SK-N-MC (cell line): ENCODE results near the gene FAM98B.
A peak's percentile ranks its signal among the peaks of the same experiment; 100 is the strongest.

Experiments used
- DNase-seq: peaks from one replicate; pipeline ENCODE4 v3.0.0-alpha.2; 2011; ENCODE audit warnings: low read depth, low spot score
- H3K27ac ChIP-seq: fragments of 200-600 bp; sonication (generic); 2 replicates; pipeline ENCODE4 v1.5.1; 2016; ENCODE audit warnings: mixed run types
- H3K36me3 ChIP-seq: fragments of 200-600 bp; sonication (generic); 2 replicates; pipeline ENCODE4 v1.6.1; 2017; ENCODE audit warnings: antibody characterized with exemption, low read length, mixed read lengths; ENCODE audit not compliant: insufficient read depth
- H3K4me3 ChIP-seq: fragments of 200-600 bp; sonication (generic); 2 replicates; pipeline ENCODE4 v1.5.1; 2016
- H3K9ac ChIP-seq: fragments of 200-600 bp; sonication (generic); 2 replicates; pipeline ENCODE4 v1.8.0; 2017; ENCODE audit warnings: mixed run types, mixed read lengths; ENCODE audit not compliant: insufficient read length
- H3K9me3 ChIP-seq: fragments of 200-600 bp; sonication (generic); 2 replicates; pipeline ENCODE4 v1.6.1; 2017; ENCODE audit warnings: low read depth, mild to moderate bottlenecking, antibody characterized with exemption, low read length, moderate library complexity, mixed read lengths
- EZH2 ChIP-seq: fragments of 200-600 bp; sonication (generic); IDR thresholded peaks from one replicate; pipeline ENCODE4 v1.6.1; 2017; ENCODE audit warnings: antibody characterized with exemption
- FOXP2 ChIP-seq: optimal IDR thresholded peaks from 2 replicates; pipeline ENCODE3; 2011; ENCODE audit warnings: mild to moderate bottlenecking, moderate library complexity; ENCODE audit not compliant: insufficient read depth; ENCODE audit errors: extremely low read length, control extremely low read depth
- POLR2AphosphoS5 ChIP-seq: IDR thresholded peaks from 2 replicates; pipeline ENCODE4 v1.6.1; 2012; ENCODE audit warnings: mild to moderate bottlenecking, low read depth, low read length, borderline replicate concordance

FAM98B gene

DNA sequence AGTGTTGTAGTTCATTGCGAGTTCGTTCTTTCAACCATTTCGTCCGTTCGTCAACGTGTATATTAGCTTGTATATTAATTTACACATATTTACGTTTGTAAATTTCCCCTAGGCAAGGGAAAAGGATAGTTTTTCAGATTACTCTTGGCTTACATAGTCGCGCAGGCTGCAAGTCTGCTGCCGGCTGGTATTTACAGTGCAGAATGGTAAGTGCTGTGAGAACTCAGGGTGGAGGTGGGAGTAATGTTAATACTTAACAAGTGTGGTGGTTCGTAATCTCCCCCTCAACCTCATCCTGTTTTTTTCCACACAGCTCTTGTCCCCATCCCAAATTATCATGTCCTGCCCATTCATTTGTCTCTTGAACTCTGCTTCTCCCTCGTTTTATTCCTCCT, 766 bp downstream of the FAM98B start:
- Histone ChIP-seq H3K27ac (0 out of 2 replicates have a peak overlapping the region, but pooled peaks have one; percentile 76), H3K36me3 (no peaks in the 10 kb centered on the region; the same call in 1 of the 2 replicates), H3K4me3 (peak overlapping the region; percentile 99), H3K9me3 (no peaks in the 10 kb centered on the region), H3K9ac (peak overlapping the region; percentile 98)
- no peak for DNase-seq
- no peak for TF ChIP-seq FOXP2
- TF ChIP-seq EZH2: no peak
- TF ChIP-seq POLR2AphosphoS5: no peak

DNA sequence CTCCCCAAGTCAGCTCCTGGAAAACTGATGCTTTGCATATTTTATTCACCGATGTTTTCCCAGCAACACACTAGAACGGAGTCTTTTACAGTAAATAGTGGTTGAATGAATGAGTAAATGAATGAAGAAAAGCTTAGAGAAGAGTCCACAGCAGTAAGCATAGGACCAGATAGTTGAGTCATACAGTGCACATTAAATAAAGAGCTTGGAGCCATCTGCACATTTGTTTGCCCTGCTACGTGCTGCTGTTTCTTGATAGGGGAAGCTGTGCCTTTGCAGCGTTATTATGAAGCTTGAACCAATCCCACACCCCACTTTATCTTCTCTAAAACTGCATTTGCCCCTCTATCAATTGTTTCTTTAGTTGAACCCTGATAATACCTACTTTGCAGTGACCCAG, 1.2 kb downstream of the FAM98B start:
- DNase-seq: no peak
- TF ChIP-seq EZH2: no peak
- TF ChIP-seq FOXP2: no peak
- TF ChIP-seq POLR2AphosphoS5: no peak
- peak overlapping the region; percentile 98 for H3K9ac ChIP-seq
- H3K36me3 ChIP-seq: no peaks in the 10 kb centered on the region; the same call in 1 of the 2 replicates
- H3K4me3 ChIP-seq: peak overlapping the region; percentile 99
- H3K27ac ChIP-seq: no peak overlapping the region
- H3K9me3 ChIP-seq: no peaks in the 10 kb centered on the region

- Histone ChIP-seq H3K9me3 (no peaks in the 10 kb centered on the region), H3K36me3 (no peaks in the 10 kb centered on the region; the same call in 1 of the 2 replicates), H3K27ac (no peak overlapping the region), H3K4me3 (no peak overlapping the region), H3K9ac (no peak overlapping the region)
- no peak for DNase-seq
- TF ChIP-seq POLR2AphosphoS5: no peak
- TF ChIP-seq EZH2: no peak
- TF ChIP-seq FOXP2: no peak
Measured at GRCh38 chr15:38458646-38459045, 4.7 kb downstream of the FAM98B start.

GRCh38 chr15:38459480-38459879, 5.6 kb downstream of the FAM98B start:
- Histone ChIP-seq H3K4me3 (no peak overlapping the region), H3K9ac (no peak overlapping the region), H3K27ac (no peak overlapping the region), H3K36me3 (no peaks in the 10 kb centered on the region; the same call in 1 of the 2 replicates), H3K9me3 (no peaks in the 10 kb centered on the region)
- TF ChIP-seq POLR2AphosphoS5: no peak
- no peak for TF ChIP-seq EZH2
- no peak for TF ChIP-seq FOXP2
- no peak for DNase-seq

DNA sequence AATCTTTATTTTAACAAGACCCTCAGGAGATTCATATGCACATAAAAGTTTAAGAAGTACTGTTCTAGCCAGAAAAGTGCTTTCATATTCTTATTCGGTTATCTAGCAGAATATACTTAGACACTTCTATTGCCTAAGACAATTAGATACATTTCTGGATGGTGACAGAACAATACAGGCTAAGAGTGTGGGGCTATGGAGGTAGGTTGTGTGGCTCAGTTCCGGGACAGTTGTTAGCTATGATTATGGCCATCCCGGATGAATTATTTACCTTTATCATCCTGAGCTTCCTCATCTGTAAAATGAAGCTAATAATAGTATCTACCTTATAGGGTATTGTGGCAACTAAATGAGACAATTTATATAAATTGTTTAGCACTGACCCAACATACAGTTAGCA, 6.6 kb downstream of the FAM98B start:
- H3K27ac ChIP-seq: no peak overlapping the region

GRCh38 chr15:38461066-38461833, 7.3 kb downstream of the FAM98B start:
- Histone ChIP-seq H3K9me3 (no peaks in the 10 kb centered on the region), H3K9ac (no peak overlapping the region), H3K36me3 (peaks cover 4% of the 10 kb centered on the region; the same call in 1 of the 2 replicates), H3K4me3 (no peak overlapping the region), H3K27ac (no peak overlapping the region)
- no peak for DNase-seq
- TF ChIP-seq FOXP2: no peak
- no peak for TF ChIP-seq POLR2AphosphoS5
- no peak for TF ChIP-seq EZH2

More for the DNA sequence above, 6.6 kb downstream of the FAM98B start:
- DNase-seq: no peak
- H3K9ac ChIP-seq: no peak overlapping the region
- no peaks in the 10 kb centered on the region for H3K9me3 ChIP-seq
- TF ChIP-seq EZH2 (no peak), POLR2AphosphoS5 (no peak), FOXP2 (no peak)
- no peaks in the 10 kb centered on the region; the same call in 1 of the 2 replicates for H3K36me3 ChIP-seq
- H3K4me3 ChIP-seq: no peak overlapping the region

DNA sequence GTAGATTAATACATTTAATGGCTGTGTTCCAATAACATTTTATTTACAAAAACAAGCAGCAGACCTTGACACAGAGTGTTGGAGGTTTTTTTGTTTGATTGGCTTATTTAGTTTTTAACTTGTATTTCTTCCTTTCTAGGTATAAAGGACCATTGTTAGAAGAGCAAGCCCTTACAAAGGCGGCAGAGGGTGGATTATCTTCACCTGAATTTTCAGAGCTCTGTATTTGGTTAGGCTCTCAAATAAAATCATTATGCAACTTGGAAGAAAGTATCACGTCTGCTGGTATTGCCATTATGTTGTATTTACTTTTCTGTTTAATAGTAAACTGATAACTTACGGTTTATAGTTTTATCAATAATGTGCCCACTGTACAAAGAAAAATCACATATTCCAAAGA, 10.0 kb downstream of the FAM98B start:
- no peak overlapping the region for H3K27ac ChIP-seq
- no peak overlapping the region for H3K4me3 ChIP-seq
- TF ChIP-seq EZH2 (no peak), FOXP2 (no peak), POLR2AphosphoS5 (no peak)
- H3K36me3 ChIP-seq: peaks cover 16% of the 10 kb centered on the region
- DNase-seq: no peak
- H3K9me3 ChIP-seq: no peaks in the 10 kb centered on the region
- no peak overlapping the region for H3K9ac ChIP-seq

DNA sequence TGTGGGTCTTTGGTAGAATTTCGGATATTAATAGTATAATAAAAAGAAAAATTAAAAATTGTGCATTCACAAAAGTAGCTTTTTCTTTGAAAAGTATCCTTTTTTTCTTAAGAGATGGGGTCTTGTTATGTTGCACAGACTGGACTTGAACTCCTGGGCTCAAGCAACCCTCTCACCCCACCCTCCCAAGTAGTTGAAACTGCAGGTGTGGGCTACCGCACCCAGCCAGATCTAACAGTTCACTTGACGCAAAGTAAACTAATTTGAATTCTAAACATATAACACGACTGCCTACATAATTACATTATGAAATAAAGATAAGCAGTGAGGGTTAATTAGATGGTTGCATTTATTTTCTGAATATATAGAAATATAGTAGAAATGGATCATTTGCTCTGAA, 10.7 kb downstream of the FAM98B start:
- TF ChIP-seq EZH2: no peak
- TF ChIP-seq POLR2AphosphoS5: no peak
- no peak for TF ChIP-seq FOXP2
- DNase-seq: no peak
- peaks cover 16% of the 10 kb centered on the region; the same call in 1 of the 2 replicates for H3K36me3 ChIP-seq
- no peaks in the 10 kb centered on the region for H3K9me3 ChIP-seq
- no peak overlapping the region for H3K9ac ChIP-seq
- H3K4me3 ChIP-seq: no peak overlapping the region
- H3K27ac ChIP-seq: no peak overlapping the region

DNA sequence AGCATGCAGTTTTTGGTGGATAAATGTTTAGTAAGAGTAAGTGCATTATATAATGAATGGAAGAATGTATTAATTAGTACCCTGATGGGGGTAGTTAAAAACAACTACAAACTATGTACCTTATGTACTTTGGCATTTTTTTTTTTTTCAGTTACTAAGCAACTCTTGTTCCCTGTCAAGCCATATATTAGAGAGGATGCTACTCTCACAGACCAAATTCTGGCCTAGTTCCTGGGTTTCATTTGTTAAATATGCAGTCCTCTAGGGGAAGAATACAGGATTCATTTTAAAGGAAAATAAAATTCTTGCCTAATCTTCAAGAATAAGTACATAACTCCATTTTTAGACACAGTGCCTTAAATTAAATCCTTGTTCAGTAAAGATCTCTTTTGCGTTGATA, 16.9 kb downstream of the FAM98B start:
- Histone ChIP-seq H3K9ac (no peak overlapping the region), H3K27ac (no peak overlapping the region), H3K4me3 (no peak overlapping the region), H3K9me3 (no peaks in the 10 kb centered on the region), H3K36me3 (peaks cover 52% of the 10 kb centered on the region)
- no peak for DNase-seq
- TF ChIP-seq EZH2 (no peak), FOXP2 (no peak), POLR2AphosphoS5 (no peak)
